HepG2 (cell line): ENCODE results near the gene UBAP2. TPM values are rescaled to one million over a fixed set of nuclear protein-coding genes. Genes with fewer than 3 reads are reported as not detected.

Experiments
- ARHGAP35 ChIP-seq: sonication (generic); formaldehyde crosslinking; IDR thresholded peaks from 2 replicates; pipeline ENCODE4 v1.9.0; 2022; ENCODE audit warnings: mild to moderate bottlenecking, inconsistent platforms, moderate library complexity, missing genetic modification reagents, borderline replicate concordance
- BORCS8-MEF2B ChIP-seq: sonication (generic); formaldehyde crosslinking; IDR thresholded peaks from 2 replicates; pipeline ENCODE4 v1.8.0; 2022; ENCODE audit warnings: mild to moderate bottlenecking, missing genetic modification reagents
- MAFF ChIP-seq: IDR thresholded peaks from 2 replicates; pipeline ENCODE4 v1.6.1; 2011; ENCODE audit warnings: low read depth, low read length, improper control_type of control experiment
- NFRKB ChIP-seq: fragments of 450-650 bp; IDR thresholded peaks from 2 replicates; pipeline ENCODE4 v1.6.1; 2017
- RFXANK ChIP-seq: IDR thresholded peaks from 2 replicates; pipeline ENCODE4 v1.6.1; 2016
- TEAD2 ChIP-seq: sonication (generic); formaldehyde crosslinking; IDR thresholded peaks from 2 replicates; pipeline ENCODE4 v1.9.0; 2021; ENCODE audit warnings: missing genetic modification reagents
- TEAD3 ChIP-seq: optimal IDR thresholded peaks from 2 replicates; pipeline ENCODE3; 2016; ENCODE audit warnings: borderline replicate concordance
- TGIF2 ChIP-seq: IDR thresholded peaks from 2 replicates; pipeline ENCODE4 v1.6.1; 2016; ENCODE audit warnings: control low read depth, missing compliant biosample characterization
- YEATS4 ChIP-seq: sonication (generic); formaldehyde crosslinking; IDR thresholded peaks from 2 replicates; pipeline ENCODE4 v1.4.0; 2020; ENCODE audit warnings: missing genetic modification reagents, borderline replicate concordance
- YY1 ChIP-seq: IDR thresholded peaks from 2 replicates; pipeline ENCODE4 v1.6.1; 2011; ENCODE audit warnings: low read length, low read depth, moderate library complexity, mild to moderate bottlenecking; ENCODE audit not compliant: insufficient read depth, insufficient replicate concordance
- ZFP36L2 ChIP-seq: sonication (generic); formaldehyde crosslinking; IDR thresholded peaks from 2 replicates; pipeline ENCODE4 v1.4.0; 2020; ENCODE audit warnings: missing genetic modification reagents
- ZFP41 ChIP-seq: sonication (generic); formaldehyde crosslinking; IDR thresholded peaks from 2 replicates; pipeline ENCODE4 v1.4.0; 2020; ENCODE audit warnings: mild to moderate bottlenecking, missing genetic modification reagents, borderline replicate concordance
- ZFP82 ChIP-seq: sonication (generic); formaldehyde crosslinking; IDR thresholded peaks from 2 replicates; pipeline ENCODE4 v1.5.1; 2020; ENCODE audit warnings: mild to moderate bottlenecking, missing genetic modification reagents, borderline replicate concordance
- ZNF17 ChIP-seq: sonication (generic); formaldehyde crosslinking; IDR thresholded peaks from 2 replicates; pipeline ENCODE4 v1.5.0; 2020; ENCODE audit warnings: mild to moderate bottlenecking, missing genetic modification reagents
- ZNF564 ChIP-seq: sonication (generic); formaldehyde crosslinking; IDR thresholded peaks from 2 replicates; pipeline ENCODE4 v1.8.1; 2023; ENCODE audit warnings: mild to moderate bottlenecking, missing genetic modification reagents
- ZNF629 ChIP-seq: sonication (generic); formaldehyde crosslinking; conservative IDR thresholded peaks from 2 replicates; pipeline ENCODE4 v1.5.0; 2020; ENCODE audit warnings: missing genetic modification reagents
- ZNF713 ChIP-seq: sonication (generic); formaldehyde crosslinking; IDR thresholded peaks from 2 replicates; pipeline ENCODE4 v1.4.0; 2020; ENCODE audit warnings: mild to moderate bottlenecking, missing genetic modification reagents
- polyA plus RNA-seq, 8 experiments: library from polyadenylated mRNA; depleted of rRNA in 3 of 8; stranded (reverse) in 7 of 8; unstranded in 1 of 8; fragments of >200 nt; fragmentation: Illumina TruSeq in 4 of 8; extraction: Trizol in 4 of 8; gene quantifications; 2 replicates each; pipeline versions ENCODE4 v1.2.1 to v1.2.3, GENCODE V29; 2011 to 2016; ENCODE audit warnings: low read depth in 4 of 8, missing spikeins in 1 of 8, mixed read lengths in 1 of 8; ENCODE audit not compliant: insufficient read depth in 1 of 8
- total RNA-seq, 5 experiments: library from RNA; depleted of rRNA; stranded (reverse); fragments of >200 nt; fragmentation: Illumina TruSeq; extraction: Trizol; gene quantifications; 2 replicates each; pipeline ENCODE4 v1.2.3, GENCODE V29; 2016; ENCODE audit warnings: low read depth in 1 of 5
- TF ChIP-seq, protein P1 (sequence below): sonication (generic); formaldehyde crosslinking; IDR thresholded peaks from 2 replicates; pipeline ENCODE4 v1.5.0; 2020; ENCODE audit warnings: missing genetic modification reagents, mild to moderate bottlenecking, borderline replicate concordance
- TF ChIP-seq, protein P2 (sequence below): sonication (generic); formaldehyde crosslinking; IDR thresholded peaks from 2 replicates; pipeline ENCODE4 v1.8.0; 2022; ENCODE audit warnings: missing genetic modification reagents, mild to moderate bottlenecking, borderline replicate concordance
- TF ChIP-seq, protein P3 (sequence below): sonication (generic); formaldehyde crosslinking; IDR thresholded peaks from 2 replicates; pipeline ENCODE4 v1.5.0; 2020; ENCODE audit warnings: mild to moderate bottlenecking, missing genetic modification reagents, borderline replicate concordance

The UBAP2 gene
- total and polyA plus RNA-seq, 2 of the 13 experiments (the other 11 are each of a cell fraction or from before 2014, with no cell fraction given), result 19.0 to 22.0 TPM

DNA sequence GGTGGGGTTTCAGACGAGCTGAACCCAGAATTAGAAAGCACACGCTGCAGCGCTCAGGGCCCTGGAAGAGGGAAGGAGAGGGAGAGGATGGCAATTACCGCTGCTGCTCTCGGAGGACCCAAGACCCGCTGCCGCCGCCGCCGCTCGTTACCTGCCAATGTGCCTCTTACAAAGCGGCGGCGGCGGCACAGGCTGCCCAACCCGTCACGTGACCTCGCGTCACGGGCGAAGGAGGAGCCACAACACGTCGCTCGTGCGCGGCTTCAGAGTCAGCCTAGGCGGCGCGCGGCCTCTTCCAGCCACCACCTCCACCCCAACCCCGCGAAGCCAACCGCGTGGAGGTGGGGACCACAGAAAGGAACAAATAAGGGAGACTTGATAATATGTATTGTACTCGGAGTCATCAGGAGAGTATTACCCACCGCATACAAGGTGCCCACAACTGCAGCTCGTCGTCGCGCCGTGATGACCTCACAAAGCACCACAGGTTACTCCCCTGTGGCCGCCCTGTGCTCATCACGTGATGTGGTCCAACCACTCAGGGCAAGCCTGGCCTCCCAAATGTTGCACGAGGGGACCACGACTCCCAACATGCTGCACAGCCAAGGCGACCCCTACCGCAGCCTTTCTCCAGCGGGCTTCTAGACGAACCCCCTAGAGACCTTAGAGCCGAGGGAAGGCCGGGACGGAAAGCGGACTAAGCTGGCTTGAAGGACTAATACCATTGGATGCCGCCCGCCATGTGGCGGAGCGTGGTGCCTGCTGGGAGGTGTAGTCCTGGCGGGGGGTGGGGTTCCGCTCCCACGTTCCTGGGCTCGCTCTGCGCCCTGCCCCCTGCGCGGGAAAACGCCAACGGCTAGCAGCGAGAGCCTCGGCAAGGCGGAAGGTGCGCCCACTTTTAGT, at the start of gene UBAP2 (continued):
- TF ChIP-seq, protein P1, sequence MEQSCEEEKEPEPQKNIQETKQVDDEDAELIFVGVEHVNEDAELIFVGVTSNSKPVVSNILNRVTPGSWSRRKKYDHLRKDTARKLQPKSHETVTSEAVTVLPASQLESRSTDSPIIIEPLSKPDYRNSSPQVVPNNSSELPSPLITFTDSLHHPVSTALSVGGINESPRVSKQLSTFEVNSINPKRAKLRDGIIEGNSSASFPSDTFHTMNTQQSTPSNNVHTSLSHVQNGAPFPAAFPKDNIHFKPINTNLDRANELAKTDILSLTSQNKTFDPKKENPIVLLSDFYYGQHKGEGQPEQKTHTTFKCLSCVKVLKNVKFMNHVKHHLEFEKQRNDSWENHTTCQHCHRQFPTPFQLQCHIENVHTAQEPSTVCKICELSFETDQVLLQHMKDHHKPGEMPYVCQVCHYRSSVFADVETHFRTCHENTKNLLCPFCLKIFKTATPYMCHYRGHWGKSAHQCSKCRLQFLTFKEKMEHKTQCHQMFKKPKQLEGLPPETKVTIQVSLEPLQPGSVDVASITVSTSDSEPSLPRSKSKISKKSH (CRISPR knock-in tag), result peak; percentile 91
- TF ChIP-seq ZFP36L2 (CRISPR knock-in tag) (no peak), TGIF2 (CRISPR knock-in tag) (peak; percentile 13; the same call in 1 of the 2 replicates), TEAD2 (CRISPR knock-in tag) (0 out of 2 replicates have a peak, but pooled peaks have one; percentile 4), BORCS8-MEF2B (CRISPR knock-in tag) (peak; percentile 95; the same call in 1 of the 2 replicates), ZNF629 (CRISPR knock-in tag) (peak; percentile 8; the same call in 1 of the 2 replicates), ZNF17 (no peak), TEAD3 (peak; percentile 77), NFRKB (no peak), YY1 (peak; percentile 86), ARHGAP35 (CRISPR knock-in tag) (no peak; the same call in 1 of the 2 replicates), RFXANK (CRISPR knock-in tag) (no peak), ZNF564 (CRISPR knock-in tag) (peak; percentile 31; the same call in 1 of the 2 replicates), ZFP41 (peak; percentile 57; the same call in 1 of the 2 replicates), ZNF713 (CRISPR knock-in tag) (no peak), ZFP82 (0 out of 2 replicates have a peak, but pooled peaks have one; percentile 70), MAFF (no peak), YEATS4 (CRISPR knock-in tag) (peak; percentile 84)
- TF ChIP-seq, protein P2, sequence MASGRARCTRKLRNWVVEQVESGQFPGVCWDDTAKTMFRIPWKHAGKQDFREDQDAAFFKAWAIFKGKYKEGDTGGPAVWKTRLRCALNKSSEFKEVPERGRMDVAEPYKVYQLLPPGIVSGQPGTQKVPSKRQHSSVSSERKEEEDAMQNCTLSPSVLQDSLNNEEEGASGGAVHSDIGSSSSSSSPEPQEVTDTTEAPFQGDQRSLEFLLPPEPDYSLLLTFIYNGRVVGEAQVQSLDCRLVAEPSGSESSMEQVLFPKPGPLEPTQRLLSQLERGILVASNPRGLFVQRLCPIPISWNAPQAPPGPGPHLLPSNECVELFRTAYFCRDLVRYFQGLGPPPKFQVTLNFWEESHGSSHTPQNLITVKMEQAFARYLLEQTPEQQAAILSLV, result peak; percentile 75; the same call in 1 of the 2 replicates
- TF ChIP-seq, protein P3, sequence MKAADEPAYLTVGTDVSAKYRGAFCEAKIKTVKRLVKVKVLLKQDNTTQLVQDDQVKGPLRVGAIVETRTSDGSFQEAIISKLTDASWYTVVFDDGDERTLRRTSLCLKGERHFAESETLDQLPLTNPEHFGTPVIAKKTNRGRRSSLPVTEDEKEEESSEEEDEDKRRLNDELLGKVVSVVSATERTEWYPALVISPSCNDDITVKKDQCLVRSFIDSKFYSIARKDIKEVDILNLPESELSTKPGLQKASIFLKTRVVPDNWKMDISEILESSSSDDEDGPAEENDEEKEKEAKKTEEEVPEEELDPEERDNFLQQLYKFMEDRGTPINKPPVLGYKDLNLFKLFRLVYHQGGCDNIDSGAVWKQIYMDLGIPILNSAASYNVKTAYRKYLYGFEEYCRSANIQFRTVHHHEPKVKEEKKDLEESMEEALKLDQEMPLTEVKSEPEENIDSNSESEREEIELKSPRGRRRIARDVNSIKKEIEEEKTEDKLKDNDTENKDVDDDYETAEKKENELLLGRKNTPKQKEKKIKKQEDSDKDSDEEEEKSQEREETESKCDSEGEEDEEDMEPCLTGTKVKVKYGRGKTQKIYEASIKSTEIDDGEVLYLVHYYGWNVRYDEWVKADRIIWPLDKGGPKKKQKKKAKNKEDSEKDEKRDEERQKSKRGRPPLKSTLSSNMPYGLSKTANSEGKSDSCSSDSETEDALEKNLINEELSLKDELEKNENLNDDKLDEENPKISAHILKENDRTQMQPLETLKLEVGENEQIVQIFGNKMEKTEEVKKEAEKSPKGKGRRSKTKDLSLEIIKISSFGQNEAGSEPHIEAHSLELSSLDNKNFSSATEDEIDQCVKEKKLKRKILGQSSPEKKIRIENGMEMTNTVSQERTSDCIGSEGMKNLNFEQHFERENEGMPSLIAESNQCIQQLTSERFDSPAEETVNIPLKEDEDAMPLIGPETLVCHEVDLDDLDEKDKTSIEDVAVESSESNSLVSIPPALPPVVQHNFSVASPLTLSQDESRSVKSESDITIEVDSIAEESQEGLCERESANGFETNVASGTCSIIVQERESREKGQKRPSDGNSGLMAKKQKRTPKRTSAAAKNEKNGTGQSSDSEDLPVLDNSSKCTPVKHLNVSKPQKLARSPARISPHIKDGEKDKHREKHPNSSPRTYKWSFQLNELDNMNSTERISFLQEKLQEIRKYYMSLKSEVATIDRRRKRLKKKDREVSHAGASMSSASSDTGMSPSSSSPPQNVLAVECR (CRISPR knock-in tag), result peak; percentile 87
